Breast epithelium (tissue), 3 donors: ENCODE results near the gene GORASP2.

Source experiments
- POLR2A ChIP-seq: fragments of 450-650 bp; IDR thresholded peaks from one replicate; pipeline ENCODE4 v1.6.1; 2016; ENCODE audit warnings: antibody characterized with exemption, mild to moderate bottlenecking, moderate library complexity
- POLR2AphosphoS5 ChIP-seq, 3 donors: sonication (generic); formaldehyde crosslinking; IDR thresholded peaks; one replicate each; pipeline ENCODE4 v1.6.1; 2017; ENCODE audit warnings: antibody characterized with exemption in 3 of 3
- TF ChIP-seq, protein P1 (sequence below), 3 donors: fragments of 450-650 bp; IDR thresholded peaks; one replicate each; pipeline ENCODE4 v1.5.1; 2016 to 2017; ENCODE audit warnings: antibody characterized with exemption in 3 of 3, mild to moderate bottlenecking in 3 of 3, moderate library complexity in 3 of 3

DNA sequence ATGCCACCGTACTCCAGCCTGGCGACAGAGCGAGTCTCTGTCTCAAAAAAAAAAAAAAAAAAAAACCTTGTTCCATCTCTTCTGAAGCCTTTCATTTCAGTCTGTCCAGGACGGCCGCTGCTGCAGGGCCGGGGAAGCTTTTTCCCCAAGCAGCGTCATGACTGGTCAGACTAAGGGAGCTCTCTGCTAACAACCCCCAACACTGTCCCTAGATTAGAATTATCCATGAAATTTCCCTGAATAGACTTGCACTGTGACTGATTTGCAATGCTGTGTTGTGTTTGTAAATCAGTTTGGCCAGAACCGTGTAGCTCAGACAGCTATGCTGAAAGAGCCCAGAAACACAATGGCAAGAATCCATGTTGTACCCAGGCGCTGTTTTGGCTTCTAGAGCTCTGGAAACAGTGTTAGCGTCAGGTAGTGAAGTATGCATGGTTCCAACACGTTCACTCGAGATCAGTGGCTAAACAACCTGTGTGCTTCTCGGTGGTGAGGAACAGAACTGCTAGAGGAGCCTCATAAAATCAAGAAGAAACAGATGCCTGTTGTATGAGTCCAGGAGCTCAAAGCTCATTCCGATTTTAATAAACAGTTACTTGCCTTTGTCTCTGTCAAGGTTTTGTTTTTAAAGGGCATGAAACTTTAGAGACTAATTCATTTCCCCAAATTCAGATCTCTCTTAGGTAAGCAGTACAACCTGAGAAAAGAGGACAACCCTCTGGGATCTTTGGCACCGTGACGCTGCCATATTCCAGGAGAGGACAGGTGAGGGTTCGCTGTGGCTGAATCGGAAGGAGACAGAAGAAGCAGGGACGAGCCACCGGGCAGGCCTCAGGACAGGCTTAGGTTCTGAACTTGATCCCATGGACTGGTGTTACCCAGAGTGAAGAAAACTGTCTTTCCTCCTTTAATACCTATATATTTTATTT, 43.5 kb downstream of the GORASP2 start:
- TF ChIP-seq, protein P1, sequence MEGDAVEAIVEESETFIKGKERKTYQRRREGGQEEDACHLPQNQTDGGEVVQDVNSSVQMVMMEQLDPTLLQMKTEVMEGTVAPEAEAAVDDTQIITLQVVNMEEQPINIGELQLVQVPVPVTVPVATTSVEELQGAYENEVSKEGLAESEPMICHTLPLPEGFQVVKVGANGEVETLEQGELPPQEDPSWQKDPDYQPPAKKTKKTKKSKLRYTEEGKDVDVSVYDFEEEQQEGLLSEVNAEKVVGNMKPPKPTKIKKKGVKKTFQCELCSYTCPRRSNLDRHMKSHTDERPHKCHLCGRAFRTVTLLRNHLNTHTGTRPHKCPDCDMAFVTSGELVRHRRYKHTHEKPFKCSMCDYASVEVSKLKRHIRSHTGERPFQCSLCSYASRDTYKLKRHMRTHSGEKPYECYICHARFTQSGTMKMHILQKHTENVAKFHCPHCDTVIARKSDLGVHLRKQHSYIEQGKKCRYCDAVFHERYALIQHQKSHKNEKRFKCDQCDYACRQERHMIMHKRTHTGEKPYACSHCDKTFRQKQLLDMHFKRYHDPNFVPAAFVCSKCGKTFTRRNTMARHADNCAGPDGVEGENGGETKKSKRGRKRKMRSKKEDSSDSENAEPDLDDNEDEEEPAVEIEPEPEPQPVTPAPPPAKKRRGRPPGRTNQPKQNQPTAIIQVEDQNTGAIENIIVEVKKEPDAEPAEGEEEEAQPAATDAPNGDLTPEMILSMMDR (IDR thresholded peaks at IDR 0.05) = no peak
- TF ChIP-seq POLR2A = no peak
- TF ChIP-seq POLR2AphosphoS5 (IDR thresholded peaks at IDR 0.05) = no peak
